ENCODE measurements around the gene TAAR2. TPM values are rescaled to one million over a fixed set of nuclear protein-coding genes. Genes with fewer than 3 reads are reported as not detected.

TAAR2 gene
- polyA plus RNA-seq, 2 of the 4 experiments (the other 2 are of a cell fraction) = not detected

DNA sequence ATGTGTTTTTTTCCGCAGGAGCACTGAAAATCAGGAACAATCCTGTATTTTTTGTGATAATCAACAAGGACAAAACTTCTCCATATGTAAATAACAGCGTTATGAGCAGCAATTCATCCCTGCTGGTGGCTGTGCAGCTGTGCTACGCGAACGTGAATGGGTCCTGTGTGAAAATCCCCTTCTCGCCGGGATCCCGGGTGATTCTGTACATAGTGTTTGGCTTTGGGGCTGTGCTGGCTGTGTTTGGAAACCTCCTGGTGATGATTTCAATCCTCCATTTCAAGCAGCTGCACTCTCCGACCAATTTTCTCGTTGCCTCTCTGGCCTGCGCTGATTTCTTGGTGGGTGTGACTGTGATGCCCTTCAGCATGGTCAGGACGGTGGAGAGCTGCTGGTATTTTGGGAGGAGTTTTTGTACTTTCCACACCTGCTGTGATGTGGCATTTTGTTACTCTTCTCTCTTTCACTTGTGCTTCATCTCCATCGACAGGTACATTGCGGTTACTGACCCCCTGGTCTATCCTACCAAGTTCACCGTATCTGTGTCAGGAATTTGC lies 53.8 kb downstream of the TAAR2 start, which contains the start of gene TAAR6:
TAAR6 (plus strand) TSS at position 102 of the 557 bp plus-strand sequence; CDS start at position 102, 0 bp downstream.
- ATAC-seq (no peak), DNase-seq (ENCODE audit: low read depth in 1 of 2, low spot score in 1 of 2) (no peak), FAIRE-seq (no peak)
- no peak within 1 kb of the TSS for H3K4me3 ChIP-seq
- H3K9me3 ChIP-seq = no peaks in the 10 kb centered on the region
- CTCF ChIA-PET = no interaction called here
- H3K27ac ChIP-seq = no peak within 1 kb of the TSS
- H3K4me1 ChIP-seq = no peaks in the 10 kb centered on the region
- TF ChIP-seq SMC3 (IDR thresholded peaks at IDR 0.05) (no peak), USF2 (IDR thresholded peaks at IDR 0.05) (no peak), HDAC2 (IDR thresholded peaks at IDR 0.05) (no peak)
- H3K4me2 ChIP-seq = no peak within 1 kb of the TSS
- POLR2A ChIA-PET = no interaction called here
- 46% methylated on average over 15 of the region's 15 CpGs for WGBS (ENCODE audit: missing lambda C conversion rate)

- TF ChIP-seq CBX2 (IDR thresholded peaks at IDR 0.05; ENCODE audit: borderline replicate concordance, low read depth) (no peak), MAFK (IDR thresholded peaks at IDR 0.05; ENCODE audit: partially characterized antibody) (no peak), NR3C1 (IDR thresholded peaks at IDR 0.05) (no peak), ZFP36 (IDR thresholded peaks at IDR 0.05; ENCODE audit: borderline replicate concordance, partially characterized antibody) (no peak)
- no peak for DNase-seq (ENCODE audit: low read depth in 1 of 2, low spot score in 1 of 2)
- Histone ChIP-seq H3K4me2 (no peak overlapping the region), H3K4me1 (no peaks in the 10 kb centered on the region), H3K27ac (no peak overlapping the region), H3K4me3 (no peak overlapping the region), H3K9me3 (no peaks in the 10 kb centered on the region)
- WGBS (ENCODE audit: missing lambda C conversion rate) = 33% methylated on average over 4 of the region's 4 CpGs
- ATAC-seq = no peak
- CTCF ChIA-PET = no interaction called here
- POLR2A ChIA-PET = no interaction called here
- FAIRE-seq = no peak
Observed at GRCh38 chr6:132569170-132569569, 54.9 kb downstream of the TAAR2 start.

DNA sequence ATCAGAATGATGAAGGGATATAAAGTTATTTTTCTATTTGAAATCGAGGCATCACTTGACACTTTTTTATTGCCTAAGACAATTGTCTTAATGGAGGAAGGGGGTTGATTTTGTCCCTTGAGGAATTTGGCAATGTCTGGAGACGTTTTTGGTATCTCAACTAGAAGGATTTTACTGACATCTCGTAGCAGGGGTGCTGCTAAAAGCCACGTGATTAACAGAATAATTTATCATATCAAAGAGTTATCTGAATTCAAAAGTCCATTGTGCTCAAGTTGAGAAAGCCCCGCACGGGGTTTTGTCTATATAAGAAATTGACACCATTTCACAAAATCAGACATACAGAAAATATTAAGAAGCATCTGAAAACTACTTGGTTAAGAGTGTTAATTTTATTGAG lies 55.5 kb downstream of the TAAR2 start:
- no peak for DNase-seq (ENCODE audit: low read depth in 1 of 2, low spot score in 1 of 2)
- no peak for FAIRE-seq
- Histone ChIP-seq H3K4me2 (no peak overlapping the region), H3K4me1 (no peaks in the 10 kb centered on the region), H3K27ac (no peak overlapping the region), H3K4me3 (no peak overlapping the region), H3K9me3 (no peaks in the 10 kb centered on the region)
- ChIA-PET CTCF (no interaction called here), POLR2A (no interaction called here)
- 25% methylated on average over 6 of the region's 6 CpGs for WGBS (ENCODE audit: missing lambda C conversion rate)
- TF ChIP-seq HOXA7 (CRISPR knock-in tag; IDR thresholded peaks at IDR 0.05) (no peak), RARB (CRISPR knock-in tag; IDR thresholded peaks at IDR 0.05) (no peak), KDM1A (IDR thresholded peaks at IDR 0.05; ENCODE audit: low read depth) (no peak), NR3C1 (IDR thresholded peaks at IDR 0.05) (no peak), TFCP2L1 (CRISPR knock-in tag; IDR thresholded peaks at IDR 0.05) (no peak), JUNB (IDR thresholded peaks at IDR 0.05) (no peak), ESRRA (IDR thresholded peaks at IDR 0.05; ENCODE audit: borderline replicate concordance, low read length) (no peak), CHD2 (IDR thresholded peaks at IDR 0.05; ENCODE audit: low read length, partially characterized antibody) (no peak), HES2 (IDR thresholded peaks at IDR 0.05) (no peak)
- TF ChIP-seq, protein P1, sequence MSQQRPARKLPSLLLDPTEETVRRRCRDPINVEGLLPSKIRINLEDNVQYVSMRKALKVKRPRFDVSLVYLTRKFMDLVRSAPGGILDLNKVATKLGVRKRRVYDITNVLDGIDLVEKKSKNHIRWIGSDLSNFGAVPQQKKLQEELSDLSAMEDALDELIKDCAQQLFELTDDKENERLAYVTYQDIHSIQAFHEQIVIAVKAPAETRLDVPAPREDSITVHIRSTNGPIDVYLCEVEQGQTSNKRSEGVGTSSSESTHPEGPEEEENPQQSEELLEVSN (IDR thresholded peaks at IDR 0.05; ENCODE audit: borderline replicate concordance, low read depth) = no peak
- ATAC-seq = no peak

GRCh38 chr6:132567566-132567965 lies 56.5 kb downstream of the TAAR2 start:
- DNase-seq (ENCODE audit: low read depth in 1 of 2, low spot score in 1 of 2) = no peak
- 10% methylated on average over 1 of the region's 1 CpG for WGBS (ENCODE audit: missing lambda C conversion rate)

More at GRCh38 chr6:132567566-132567965, 56.5 kb downstream of the TAAR2 start:
- Histone ChIP-seq H3K4me2 (no peak overlapping the region), H3K27ac (no peak overlapping the region), H3K4me3 (no peak overlapping the region), H3K4me1 (no peaks in the 10 kb centered on the region), H3K9me3 (no peaks in the 10 kb centered on the region)
- no peak for FAIRE-seq
- ATAC-seq = no peak
- no peak for TF ChIP-seq HOXA7 (CRISPR knock-in tag; IDR thresholded peaks at IDR 0.05)
- no peak for TF ChIP-seq EHF (CRISPR knock-in tag; IDR thresholded peaks at IDR 0.05)
- POLR2A ChIA-PET = no interaction called here
- CTCF ChIA-PET = no interaction called here

Other genes with a start within 250 kb of the TAAR2 start
- gene MOXD1, start 222.8 kb downstream of the TAAR2 start, polyA plus RNA-seq (2011; rRNA removed) = 1.4 and 1.5 TPM in 2 replicates
- 2.4 to 3.0 TPM (median 2.6 TPM) in 3 replicates for gene MOXD1, start 222.8 kb downstream of the TAAR2 start, polyA plus RNA-seq (2017; fragmentation: RNase III; extraction: RNeasy Plus Mini Kit Qiagen cat#74134 plus additional on column Dnase treatment)
- 22.8 and 29.5 TPM in 2 replicates for gene STX7, start 111.2 kb downstream of the TAAR2 start, polyA plus RNA-seq (2011; rRNA removed)
- gene STX7, start 111.2 kb downstream of the TAAR2 start, polyA plus RNA-seq (2017; fragmentation: RNase III; extraction: RNeasy Plus Mini Kit Qiagen cat#74134 plus additional on column Dnase treatment) = 18.4 to 19.8 TPM (median 19.2 TPM) in 3 replicates
- not detected in 2 replicates for gene TAAR9, start 86.0 kb downstream of the TAAR2 start, polyA plus RNA-seq (2011; rRNA removed)
- gene TAAR9, start 86.0 kb downstream of the TAAR2 start, polyA plus RNA-seq (2017; fragmentation: RNase III; extraction: RNeasy Plus Mini Kit Qiagen cat#74134 plus additional on column Dnase treatment) = not detected in 3 replicates
- gene TAAR8, start 71.6 kb downstream of the TAAR2 start, polyA plus RNA-seq (2011; rRNA removed) = not detected in 2 replicates
- not detected in 3 replicates for gene TAAR8, start 71.6 kb downstream of the TAAR2 start, polyA plus RNA-seq (2017; fragmentation: RNase III; extraction: RNeasy Plus Mini Kit Qiagen cat#74134 plus additional on column Dnase treatment)
- not detected in 2 replicates for gene TAAR6, start 54.0 kb downstream of the TAAR2 start, polyA plus RNA-seq (2011; rRNA removed)
- gene TAAR6, start 54.0 kb downstream of the TAAR2 start, polyA plus RNA-seq (2017; fragmentation: RNase III; extraction: RNeasy Plus Mini Kit Qiagen cat#74134 plus additional on column Dnase treatment) = not detected in 3 replicates
- gene TAAR5, start 34.5 kb downstream of the TAAR2 start, polyA plus RNA-seq (2011; rRNA removed) = not detected in 2 replicates
- not detected in 3 replicates for gene TAAR5, start 34.5 kb downstream of the TAAR2 start, polyA plus RNA-seq (2017; fragmentation: RNase III; extraction: RNeasy Plus Mini Kit Qiagen cat#74134 plus additional on column Dnase treatment)
- not detected in 2 replicates for gene TAAR1, start 34.9 kb upstream of the TAAR2 start, polyA plus RNA-seq (2011; rRNA removed)
- not detected in 3 replicates for gene TAAR1, start 34.9 kb upstream of the TAAR2 start, polyA plus RNA-seq (2017; fragmentation: RNase III; extraction: RNeasy Plus Mini Kit Qiagen cat#74134 plus additional on column Dnase treatment)
- 0.09 TPM in 2 replicates for gene VNN1, start 89.8 kb upstream of the TAAR2 start, polyA plus RNA-seq (2011; rRNA removed)
- 0.03 to 0.13 TPM in 2 of 3 replicates, not detected in the other for gene VNN1, start 89.8 kb upstream of the TAAR2 start, polyA plus RNA-seq (2017; fragmentation: RNase III; extraction: RNeasy Plus Mini Kit Qiagen cat#74134 plus additional on column Dnase treatment)
- gene VNN2, start 133.6 kb upstream of the TAAR2 start, polyA plus RNA-seq (2011; rRNA removed) = 0.09 TPM in 1 of 2 replicates, not detected in the other
- gene VNN2, start 133.6 kb upstream of the TAAR2 start, polyA plus RNA-seq (2017; fragmentation: RNase III; extraction: RNeasy Plus Mini Kit Qiagen cat#74134 plus additional on column Dnase treatment) = 0.13 TPM in 1 of 3 replicates, not detected in the others
- 13.2 and 17.4 TPM in 2 replicates for gene SLC18B1, start 174.4 kb upstream of the TAAR2 start, polyA plus RNA-seq (2011; rRNA removed)
- gene SLC18B1, start 174.4 kb upstream of the TAAR2 start, polyA plus RNA-seq (2017; fragmentation: RNase III; extraction: RNeasy Plus Mini Kit Qiagen cat#74134 plus additional on column Dnase treatment) = 4.2 to 4.5 TPM (median 4.2 TPM) in 3 replicates
- gene RPS12, start 190.3 kb upstream of the TAAR2 start, polyA plus RNA-seq (2011; rRNA removed) = 2,499 and 2,743 TPM in 2 replicates
- gene RPS12, start 190.3 kb upstream of the TAAR2 start, polyA plus RNA-seq (2017; fragmentation: RNase III; extraction: RNeasy Plus Mini Kit Qiagen cat#74134 plus additional on column Dnase treatment) = 1,913 to 2,040 TPM (median 1,987 TPM) in 3 replicates

All from A549 (cell line).